Adipose tissue (tissue), 3 donors: ENCODE measurements around the gene DCAF15. TPM values are rescaled to one million over a fixed set of nuclear protein-coding genes. Genes with fewer than 3 reads are reported as not detected.
A peak's percentile ranks its signal among the peaks of the same experiment; 100 is the strongest.

Experiments
- H3K27ac ChIP-seq: one replicate; pipeline ENCODE4 v1.5.1; 2013; ENCODE audit warnings: low read depth, low read length
- WGBS, 3 donors: extraction: QIAGEN DNeasy Blood & Tissue Kit; methylation state at CpG; one replicate each; pipeline ENCODE4 v1.1.7; 2013; 5-methylcytosine and 5-hydroxymethylcytosine counted together
- polyA plus RNA-seq, 3 donors: library from polyadenylated mRNA; stranded (reverse); fragments of 200-250 nt; gene quantifications; one replicate each; pipeline ENCODE4 v1.2.3, GENCODE V29; 2013
- donor health status: healthy with polysubstance abuse.
- donor health status: Bipolar disorder and iron deficiency.
- donor health status: healthy.

Gene DCAF15
- polyA plus RNA-seq, 3 donors = 13.5 to 29.0 (median 16.2) TPM

GRCh38 chr19:13999085-13999484 lies 46.8 kb downstream of the DCAF15 start:
- 98 to 100% (median 98%) methylated on average over 3 of the region's 3 CpGs for WGBS, 3 donors
- H3K27ac ChIP-seq = no peak overlapping the region

- no peak overlapping the region for H3K27ac ChIP-seq
- 86 to 90% (median 88%) methylated on average over 13 of the region's 13 CpGs for WGBS, 3 donors
Measured at GRCh38 chr19:14000691-14001375, 48.5 kb downstream of the DCAF15 start.

GRCh38 chr19:14002571-14003250 lies 50.4 kb downstream of the DCAF15 start:
- WGBS, 3 donors = 62 to 66% (median 62%) methylated on average over 13 of the region's 13 CpGs
- no peak overlapping the region for H3K27ac ChIP-seq

- H3K27ac ChIP-seq = no peak overlapping the region
- 38 to 55% (median 44%) methylated on average over 10 of the region's 10 CpGs for WGBS, 3 donors
Measured at GRCh38 chr19:14003251-14004055, 51.1 kb downstream of the DCAF15 start.

GRCh38 chr19:14004619-14005348 lies 52.5 kb downstream of the DCAF15 start:
- 9 to 19% (median 15%) methylated on average over 14 of the region's 14 CpGs for WGBS, 3 donors
- no peak overlapping the region for H3K27ac ChIP-seq

GRCh38 chr19:14005349-14006084 lies 53.2 kb downstream of the DCAF15 start:
- peak overlapping the region; percentile 100 for H3K27ac ChIP-seq
- WGBS, 3 donors = 5 to 8% (median 7%) methylated on average over 19 to 50 of the region's 50 CpGs

GRCh38 chr19:14006085-14006765 lies 53.9 kb downstream of the DCAF15 start, which contains the start of gene RFX1:
Gene RFX1 (minus strand): TSS chr19:14006320. CDS start chr19:13993843, 12,477 bp downstream.
- H3K27ac ChIP-seq = peak within 1 kb of the TSS; percentile 100
- 0% methylated on average over 58 of the region's 58 CpGs for WGBS, 3 donors

GRCh38 chr19:14006766-14007562 lies 54.7 kb downstream of the DCAF15 start:
- peak overlapping the region; percentile 93 for H3K27ac ChIP-seq
- WGBS, 3 donors = 4 to 5% (median 4%) methylated on average over 56 of the region's 56 CpGs

Other genes starting within 250 kb of the DCAF15 start
- gene MRI1, start 188.0 kb upstream of the DCAF15 start, polyA plus RNA-seq = 10 to 100 TPM; 12.4 to 33.5 (median 28.3) TPM
- gene C19orf53, start 178.1 kb upstream of the DCAF15 start, polyA plus RNA-seq = 100 to 1,000 TPM in 2 of 3 donors, 10 to 100 TPM in 1; 89.2 to 156 (median 153) TPM
- 1 to 10 TPM; 1.6 to 3.4 (median 2.0) TPM for gene ZSWIM4, start 157.1 kb upstream of the DCAF15 start, polyA plus RNA-seq
- gene NANOS3, start 75.4 kb upstream of the DCAF15 start, polyA plus RNA-seq = not detected
- gene BRME1, start 46.4 kb upstream of the DCAF15 start, polyA plus RNA-seq = 1 to 10 TPM; 1.1 to 3.7 (median 2.9) TPM
- gene CC2D1A, start 46.3 kb upstream of the DCAF15 start, polyA plus RNA-seq = 10 to 100 TPM; 17.0 to 27.9 (median 20.4) TPM
- gene PODNL1, start 14.1 kb upstream of the DCAF15 start, polyA plus RNA-seq = 1 to 10 TPM in 1 of 3 donors, under 1 TPM in 2; 0.10 to 2.5 (median 0.58) TPM
- 1 to 10 TPM; 4.4 to 5.8 (median 4.4) TPM for gene RFX1, start 53.8 kb downstream of the DCAF15 start, polyA plus RNA-seq
- gene RLN3, start 75.6 kb downstream of the DCAF15 start, polyA plus RNA-seq = not detected
- 1 to 10 TPM; 2.7 to 8.5 (median 2.9) TPM for gene IL27RA, start 79.3 kb downstream of the DCAF15 start, polyA plus RNA-seq
- gene PALM3, start 109.6 kb downstream of the DCAF15 start, polyA plus RNA-seq = 1 to 10 TPM in 2 of 3 donors, under 1 TPM in 1; 0.45 to 9.9 (median 1.9) TPM
- gene MISP3, start 120.3 kb downstream of the DCAF15 start, polyA plus RNA-seq = 10 to 100 TPM in 1 of 3 donors, 1 to 10 TPM in 2; 2.3 to 13.2 (median 3.8) TPM
- not detected for gene C19orf67, start 133.3 kb downstream of the DCAF15 start, polyA plus RNA-seq
- gene SAMD1, start 138.2 kb downstream of the DCAF15 start, polyA plus RNA-seq = 10 to 100 TPM; 20.0 to 28.6 (median 24.4) TPM
- 10 to 100 TPM; 29.8 to 95.5 (median 73.2) TPM for gene PRKACA, start 165.3 kb downstream of the DCAF15 start, polyA plus RNA-seq
- gene ASF1B, start 184.1 kb downstream of the DCAF15 start, polyA plus RNA-seq = 1 to 10 TPM in 1 of 3 donors, under 1 TPM in 2; 0.40 to 1.8 (median 0.71) TPM